ENCODE measurements around the gene KIF3C. TPM values are rescaled to one million over a fixed set of nuclear protein-coding genes. Genes with fewer than 3 reads are reported as not detected.

The KIF3C gene
- polyA plus RNA-seq, 2 of the 4 experiments (the other 2 are of a cell fraction) = 17.1 to 77.4 TPM

DNA sequence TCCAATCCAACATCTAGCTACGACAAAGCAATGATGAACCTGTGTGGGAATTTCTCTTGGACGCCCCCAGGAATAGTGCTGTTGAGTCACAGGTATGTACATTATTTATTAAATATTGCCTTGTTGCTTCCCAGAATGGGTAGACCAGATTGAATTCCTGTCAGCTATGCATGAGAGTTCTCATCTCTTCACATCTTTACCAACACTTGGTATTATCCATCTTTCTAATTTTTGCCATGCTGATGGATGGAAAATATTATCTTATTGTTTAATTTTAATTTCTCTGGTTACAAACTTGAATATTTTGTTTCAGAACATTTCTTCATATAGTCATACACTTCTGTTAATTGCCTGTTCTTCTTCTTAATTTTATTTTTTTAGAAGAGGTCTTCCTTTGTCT, 42.0 kb upstream of the KIF3C start:
- TF ChIP-seq, protein P1, sequence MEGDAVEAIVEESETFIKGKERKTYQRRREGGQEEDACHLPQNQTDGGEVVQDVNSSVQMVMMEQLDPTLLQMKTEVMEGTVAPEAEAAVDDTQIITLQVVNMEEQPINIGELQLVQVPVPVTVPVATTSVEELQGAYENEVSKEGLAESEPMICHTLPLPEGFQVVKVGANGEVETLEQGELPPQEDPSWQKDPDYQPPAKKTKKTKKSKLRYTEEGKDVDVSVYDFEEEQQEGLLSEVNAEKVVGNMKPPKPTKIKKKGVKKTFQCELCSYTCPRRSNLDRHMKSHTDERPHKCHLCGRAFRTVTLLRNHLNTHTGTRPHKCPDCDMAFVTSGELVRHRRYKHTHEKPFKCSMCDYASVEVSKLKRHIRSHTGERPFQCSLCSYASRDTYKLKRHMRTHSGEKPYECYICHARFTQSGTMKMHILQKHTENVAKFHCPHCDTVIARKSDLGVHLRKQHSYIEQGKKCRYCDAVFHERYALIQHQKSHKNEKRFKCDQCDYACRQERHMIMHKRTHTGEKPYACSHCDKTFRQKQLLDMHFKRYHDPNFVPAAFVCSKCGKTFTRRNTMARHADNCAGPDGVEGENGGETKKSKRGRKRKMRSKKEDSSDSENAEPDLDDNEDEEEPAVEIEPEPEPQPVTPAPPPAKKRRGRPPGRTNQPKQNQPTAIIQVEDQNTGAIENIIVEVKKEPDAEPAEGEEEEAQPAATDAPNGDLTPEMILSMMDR (IDR thresholded peaks at IDR 0.05) = no peak
- TF ChIP-seq, protein P2, sequence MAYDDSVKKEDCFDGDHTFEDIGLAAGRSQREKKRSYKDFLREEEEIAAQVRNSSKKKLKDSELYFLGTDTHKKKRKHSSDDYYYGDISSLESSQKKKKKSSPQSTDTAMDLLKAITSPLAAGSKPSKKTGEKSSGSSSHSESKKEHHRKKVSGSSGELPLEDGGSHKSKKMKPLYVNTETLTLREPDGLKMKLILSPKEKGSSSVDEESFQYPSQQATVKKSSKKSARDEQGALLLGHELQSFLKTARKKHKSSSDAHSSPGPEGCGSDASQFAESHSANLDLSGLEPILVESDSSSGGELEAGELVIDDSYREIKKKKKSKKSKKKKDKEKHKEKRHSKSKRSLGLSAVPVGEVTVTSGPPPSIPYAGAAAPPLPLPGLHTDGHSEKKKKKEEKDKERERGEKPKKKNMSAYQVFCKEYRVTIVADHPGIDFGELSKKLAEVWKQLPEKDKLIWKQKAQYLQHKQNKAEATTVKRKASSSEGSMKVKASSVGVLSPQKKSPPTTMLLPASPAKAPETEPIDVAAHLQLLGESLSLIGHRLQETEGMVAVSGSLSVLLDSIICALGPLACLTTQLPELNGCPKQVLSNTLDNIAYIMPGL (CRISPR knock-in tag; IDR thresholded peaks at IDR 0.05; ENCODE audit: borderline replicate concordance) = no peak
- TF ChIP-seq EHF (CRISPR knock-in tag; IDR thresholded peaks at IDR 0.05) = no peak
- no peak for TF ChIP-seq NR3C1 (IDR thresholded peaks at IDR 0.05)
- TF ChIP-seq HOXB13 (CRISPR knock-in tag; IDR thresholded peaks at IDR 0.05; ENCODE audit: low read depth) = no peak
- no peak for TF ChIP-seq FOSB (CRISPR knock-in tag; IDR thresholded peaks at IDR 0.05)
- no peak for TF ChIP-seq HOXA7 (CRISPR knock-in tag; IDR thresholded peaks at IDR 0.05)
- TF ChIP-seq KDM5A (IDR thresholded peaks at IDR 0.05) = no peak
- 76% methylated on average over 2 of the region's 2 CpGs for whole genome bisulfite sequencing (ENCODE audit: missing lambda C conversion rate)
- ChIA-PET POLR2A (no interaction called here), CTCF (interaction anchor here (0.6 to 3.0 kb wide), 7 partner anchors 11 to 127 kb away, joined by 3 to 12 read pairs (median 4); no protein-coding TSS in a partner anchor)
- Histone ChIP-seq H3K9me3 (peaks cover 7% of the 10 kb centered on the region; the same call in 1 of the 3 replicates), H3K27ac (no peak overlapping the region), H3K4me2 (no peak overlapping the region), H3K4me3 (no peak overlapping the region), H3K4me1 (peaks cover 17% of the 10 kb centered on the region)
- no peak for DNase-seq (ENCODE audit: low read depth in 1 of 2, low spot score in 1 of 2)
- no peak for FAIRE-seq
- no peak for ATAC-seq

DNA sequence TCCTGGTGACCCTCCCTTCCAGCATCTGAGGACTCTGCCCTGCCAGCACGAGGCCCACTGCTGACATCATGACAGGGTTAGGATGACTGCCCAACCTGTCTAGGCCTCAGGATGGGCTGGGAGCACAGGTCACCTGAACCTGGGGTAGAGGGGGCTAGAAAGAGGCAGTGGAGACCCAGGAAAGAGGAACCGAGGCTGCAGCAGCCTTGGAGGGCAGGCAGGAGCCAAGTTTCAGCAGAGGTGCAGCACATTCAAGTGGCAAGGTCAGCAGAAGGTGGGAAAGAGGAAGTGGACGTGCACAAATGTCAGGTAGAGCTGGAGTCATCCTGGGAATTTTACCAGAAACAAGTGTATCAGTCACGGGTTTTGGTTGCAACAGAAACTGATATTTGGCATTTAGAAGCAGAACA, 37.9 kb upstream of the KIF3C start:
- ChIA-PET CTCF (interaction anchor here (0.9 to 6.3 kb wide), 4 partner anchors 9 to 125 kb away, joined by 3 to 52 read pairs (median 7); partner anchors contain the start of gene RAB10), POLR2A (no interaction called here)
- Histone ChIP-seq H3K4me1 (peaks cover 57% of the 10 kb centered on the region), H3K4me2 (peak overlapping the region; percentile 6), H3K9me3 (peaks cover 7% of the 10 kb centered on the region; the same call in 1 of the 3 replicates), H3K4me3 (no peak overlapping the region), H3K27ac (peak overlapping the region; percentile 73 to 93)
- FAIRE-seq (no peak), DNase-seq (ENCODE audit: low read depth in 1 of 2, low spot score in 1 of 2) (no peak), ATAC-seq (no peak)
- WGBS (ENCODE audit: missing lambda C conversion rate) = 67% methylated on average over 4 of the region's 4 CpGs
- TF ChIP-seq HOXB13 (CRISPR knock-in tag; IDR thresholded peaks at IDR 0.05; ENCODE audit: low read depth) = no peak
- no peak for TF ChIP-seq POLR2A (IDR thresholded peaks at IDR 0.05; ENCODE audit: low read length)
- no peak for TF ChIP-seq BHLHE40 (IDR thresholded peaks at IDR 0.05; ENCODE audit: low read depth, low read length)
- TF ChIP-seq HOXB5 (CRISPR knock-in tag; IDR thresholded peaks at IDR 0.05) = no peak
- no peak for TF ChIP-seq RCOR1 (IDR thresholded peaks at IDR 0.05; ENCODE audit: low read depth, low read length)
- TF ChIP-seq, protein P1 (IDR thresholded peaks at IDR 0.05) = no peak
- TF ChIP-seq EP300 (IDR thresholded peaks at IDR 0.05) = no peak
- TF ChIP-seq MAFK (IDR thresholded peaks at IDR 0.05; ENCODE audit: partially characterized antibody) = no peak
- no peak for TF ChIP-seq JUNB (IDR thresholded peaks at IDR 0.05)
- no peak for TF ChIP-seq SREBF2 (IDR thresholded peaks at IDR 0.05)

Measured in A549 (cell line).